ENCODE measurements around the gene RSPO1.

GRCh38 chr1:37593726-37594125, 41.0 kb downstream of the RSPO1 start:
- no peak for TF ChIP-seq CTCF (IDR thresholded peaks at IDR 0.05)
- no peak for TF ChIP-seq EZH2 (IDR thresholded peaks at IDR 0.05; ENCODE audit: borderline replicate concordance, insufficient read depth, low read depth, low read length, poor library complexity, severe bottlenecking)

Data from B cell (primary cell).